Upper lobe of left lung (tissue), 4 donors: ENCODE measurements around the gene CGB1.

ENCODE experiments used
- EP300 ChIP-seq, 4 donors: sonication (generic); formaldehyde crosslinking; IDR thresholded peaks; one replicate each; pipeline ENCODE4 v1.5.1; 2017; ENCODE audit warnings: antibody characterized with exemption in 4 of 4, control low read depth in 2 of 4
- POLR2A ChIP-seq, 4 donors: fragments of 450-650 bp; IDR thresholded peaks; one replicate each; pipeline ENCODE4 v1.5.1; 2016 to 2017; ENCODE audit warnings: antibody characterized with exemption in 4 of 4, mild to moderate bottlenecking in 2 of 4
- POLR2AphosphoS5 ChIP-seq, 2 donors: sonication (generic); formaldehyde crosslinking; IDR thresholded peaks; one replicate each; pipeline ENCODE4 v1.5.1; 2017; ENCODE audit warnings: antibody characterized with exemption in 2 of 2
- TF ChIP-seq, protein P1 (sequence below), 6 experiments: fragments of 450-650 bp in 4 of 6; fragments of 200-600 bp in 2 of 6; sonication (generic) in 2 of 6; IDR thresholded peaks; one replicate each; pipeline ENCODE4 v1.5.1; 2016 to 2019; ENCODE audit warnings: antibody characterized with exemption in 6 of 6

DNA sequence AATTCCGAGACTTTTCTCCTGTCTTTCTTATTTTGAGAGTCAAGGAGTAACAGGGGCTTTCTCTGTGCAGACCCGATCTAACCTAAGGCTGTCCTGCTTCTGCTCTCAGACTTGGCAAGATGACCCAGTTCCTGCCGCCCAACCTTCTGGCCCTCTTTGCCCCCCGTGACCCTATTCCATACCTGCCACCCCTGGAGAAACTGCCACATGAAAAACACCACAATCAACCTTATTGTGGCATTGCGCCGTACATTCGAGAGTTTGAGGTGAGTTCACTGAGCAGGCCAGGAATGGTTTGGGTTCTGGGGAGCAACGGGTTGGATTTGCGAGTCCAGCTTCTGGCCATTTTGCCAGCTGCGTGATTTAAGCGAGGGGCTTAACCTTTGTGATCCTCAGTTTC lies 49.6 kb upstream of the CGB1 start:
- TF ChIP-seq, protein P1, sequence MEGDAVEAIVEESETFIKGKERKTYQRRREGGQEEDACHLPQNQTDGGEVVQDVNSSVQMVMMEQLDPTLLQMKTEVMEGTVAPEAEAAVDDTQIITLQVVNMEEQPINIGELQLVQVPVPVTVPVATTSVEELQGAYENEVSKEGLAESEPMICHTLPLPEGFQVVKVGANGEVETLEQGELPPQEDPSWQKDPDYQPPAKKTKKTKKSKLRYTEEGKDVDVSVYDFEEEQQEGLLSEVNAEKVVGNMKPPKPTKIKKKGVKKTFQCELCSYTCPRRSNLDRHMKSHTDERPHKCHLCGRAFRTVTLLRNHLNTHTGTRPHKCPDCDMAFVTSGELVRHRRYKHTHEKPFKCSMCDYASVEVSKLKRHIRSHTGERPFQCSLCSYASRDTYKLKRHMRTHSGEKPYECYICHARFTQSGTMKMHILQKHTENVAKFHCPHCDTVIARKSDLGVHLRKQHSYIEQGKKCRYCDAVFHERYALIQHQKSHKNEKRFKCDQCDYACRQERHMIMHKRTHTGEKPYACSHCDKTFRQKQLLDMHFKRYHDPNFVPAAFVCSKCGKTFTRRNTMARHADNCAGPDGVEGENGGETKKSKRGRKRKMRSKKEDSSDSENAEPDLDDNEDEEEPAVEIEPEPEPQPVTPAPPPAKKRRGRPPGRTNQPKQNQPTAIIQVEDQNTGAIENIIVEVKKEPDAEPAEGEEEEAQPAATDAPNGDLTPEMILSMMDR (IDR thresholded peaks at IDR 0.05) = no peak
- no peak for TF ChIP-seq POLR2A (IDR thresholded peaks at IDR 0.05)
- TF ChIP-seq POLR2AphosphoS5 (IDR thresholded peaks at IDR 0.05) = no peak
- no peak for TF ChIP-seq EP300 (IDR thresholded peaks at IDR 0.05)
